T47D (cell line): Measurements from ENCODE around the gene ITPR1.

Experiments used
- DNase-seq, 2 experiments: peaks; one replicate each; pipeline versions ENCODE4 v3.0.0 to v3.0.0-alpha.2; 2011 to 2012; ENCODE audit warnings: low read depth in 1 of 2, low spot score in 1 of 2
- JUND ChIP-seq: IDR thresholded peaks from 2 replicates; pipeline ENCODE4 v1.6.1; 2012; ENCODE audit warnings: low read depth
- in situ Hi-C: cut with HindIII; loops from 2 replicates; pipeline ENCODE4 v1.10.0; 2016; ENCODE audit warnings: low sequenced_read_pairs, low pct_unique_long_range_greater_than_20kb

ITPR1 gene

DNA sequence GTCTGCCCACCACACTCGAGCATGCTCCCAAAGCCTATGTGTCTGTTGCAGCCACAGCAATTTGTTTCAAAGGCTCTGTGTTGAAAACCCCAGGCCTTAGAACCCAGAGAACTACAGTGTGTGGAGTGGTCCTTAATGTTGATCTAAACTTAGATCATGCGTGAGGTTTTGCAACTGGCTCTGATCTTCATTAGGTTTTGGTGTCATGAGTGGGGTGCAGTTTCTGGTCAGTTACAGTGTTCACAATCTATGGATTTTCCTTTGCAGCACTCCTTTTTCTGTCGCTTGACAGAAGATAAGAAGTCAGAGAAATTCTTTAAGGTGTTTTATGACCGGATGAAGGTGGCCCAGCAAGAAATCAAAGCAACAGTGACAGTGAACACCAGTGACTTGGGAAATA, 273.1 kb downstream of the ITPR1 start:
- in situ Hi-C loops = no loop called here
- TF ChIP-seq JUND = no peak

GRCh38 chr3:4766716-4767499, 273.8 kb downstream of the ITPR1 start:
- TF ChIP-seq JUND = no peak
- in situ Hi-C loops = no loop called here
- DNase-seq = no peak

More for the DNA sequence above, 273.1 kb downstream of the ITPR1 start:
- no peak for DNase-seq

DNA sequence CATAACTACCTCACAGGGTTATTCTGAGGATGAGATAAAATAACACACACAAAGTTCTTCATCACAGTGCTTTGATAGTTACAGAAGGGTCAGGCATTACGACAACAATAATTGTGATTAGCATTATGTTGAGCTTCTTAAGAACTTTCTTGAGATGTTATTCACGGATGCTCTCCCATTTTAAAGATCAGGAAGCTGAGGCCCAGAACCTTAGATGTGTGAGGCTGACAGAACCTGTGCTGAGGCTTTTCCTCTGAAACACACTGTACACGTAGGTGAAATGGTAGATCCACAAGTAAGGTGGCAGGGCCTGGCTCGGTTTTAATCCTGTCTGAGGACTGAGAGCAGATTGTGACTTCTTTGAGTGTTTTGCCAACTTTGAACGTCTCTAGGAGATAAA, 274.9 kb downstream of the ITPR1 start:
- no peak for TF ChIP-seq JUND
- in situ Hi-C loops = no loop called here
- DNase-seq = no peak

DNA sequence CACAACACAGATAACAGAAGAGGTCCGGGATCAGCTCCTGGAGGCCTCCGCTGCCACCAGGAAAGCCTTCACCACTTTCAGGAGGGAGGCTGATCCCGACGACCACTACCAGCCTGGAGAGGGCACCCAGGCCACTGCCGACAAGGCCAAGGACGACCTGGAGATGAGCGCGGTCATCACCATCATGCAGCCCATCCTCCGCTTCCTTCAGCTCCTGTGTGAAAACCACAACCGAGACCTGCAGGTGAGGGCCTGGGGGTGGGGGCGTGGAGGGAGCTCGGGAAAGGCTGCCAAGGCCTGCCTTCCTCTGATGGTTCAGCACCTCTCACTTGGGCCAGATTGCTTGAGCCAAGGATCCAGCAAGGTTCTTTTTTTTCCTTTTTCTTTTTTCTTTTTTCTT, 275.4 kb downstream of the ITPR1 start:
- DNase-seq = no peak
- no peak for TF ChIP-seq JUND
- in situ Hi-C loops = no loop called here

DNA sequence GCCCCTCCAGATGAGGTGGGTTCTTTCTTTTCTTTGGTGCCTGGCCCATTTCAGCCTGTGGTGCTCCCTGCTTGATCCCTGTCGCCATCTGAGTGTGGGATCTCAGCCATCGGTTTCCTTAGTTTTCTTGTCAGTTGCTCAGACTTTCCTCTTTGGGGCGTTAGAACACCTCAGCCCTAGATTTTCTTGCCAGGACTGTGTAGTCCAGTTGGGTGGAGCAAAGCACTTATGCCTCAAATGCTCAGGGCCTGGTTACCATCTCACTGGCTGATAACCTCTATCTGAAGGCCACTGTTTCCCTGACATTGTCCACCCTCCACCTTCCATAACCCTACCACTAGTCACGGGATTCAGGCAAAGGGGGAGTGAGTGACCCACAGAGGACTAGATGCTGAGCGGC, 277.4 kb downstream of the ITPR1 start:
- DNase-seq = no peak
- in situ Hi-C loops = no loop called here
- TF ChIP-seq JUND = no peak

GRCh38 chr3:4771243-4771642, 278.1 kb downstream of the ITPR1 start:
- in situ Hi-C loops = no loop called here
- no peak for DNase-seq

GRCh38 chr3:4772171-4772804, 279.1 kb downstream of the ITPR1 start:
- peak; percentile 81 for TF ChIP-seq JUND
- in situ Hi-C loops = no loop called here
- peak; percentile 62 to 97 for DNase-seq

More at GRCh38 chr3:4771243-4771642, 278.1 kb downstream of the ITPR1 start:
- TF ChIP-seq JUND = no peak

DNA sequence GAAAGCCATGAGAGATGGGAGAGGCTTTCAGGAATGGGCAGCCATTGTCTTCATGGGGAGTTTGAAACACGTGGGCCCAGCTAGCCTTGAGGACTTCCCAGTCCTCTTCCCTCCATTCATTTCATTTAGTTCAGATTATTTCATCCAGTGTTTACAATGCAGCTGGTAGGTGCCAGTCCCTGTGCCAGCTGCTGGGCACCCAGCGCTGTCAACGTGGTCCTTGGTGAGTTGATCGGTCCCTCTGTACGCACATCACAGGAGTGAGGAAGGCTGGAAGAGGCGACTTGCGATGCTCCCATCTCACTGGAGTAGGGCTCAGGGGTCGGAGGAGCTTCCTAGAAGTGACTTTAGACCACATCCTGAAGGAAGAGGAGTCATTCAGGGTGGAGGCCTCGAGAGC, 279.7 kb downstream of the ITPR1 start:
- in situ Hi-C loops = no loop called here
- no peak for DNase-seq
- TF ChIP-seq JUND = no peak

DNA sequence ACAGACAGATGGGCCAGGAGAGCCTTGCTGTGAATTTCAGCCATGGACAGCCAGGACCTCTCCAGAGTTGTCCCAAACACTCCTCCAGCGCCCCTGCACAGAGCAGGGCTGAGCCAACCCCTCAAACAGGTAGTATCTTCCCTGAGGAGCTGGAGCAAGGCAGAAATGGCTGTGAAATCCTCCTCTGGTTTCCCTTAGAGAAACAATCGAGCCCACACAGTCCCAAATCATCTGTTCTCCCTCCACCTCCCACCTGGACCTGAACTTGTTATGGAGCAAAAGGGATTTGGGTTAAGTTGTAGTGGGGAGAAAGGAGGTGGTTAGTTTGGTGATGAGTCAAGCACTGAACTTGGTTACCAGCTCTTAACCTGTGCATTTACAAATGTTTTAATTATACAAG, 280.4 kb downstream of the ITPR1 start:
- TF ChIP-seq JUND = no peak
- in situ Hi-C loops = no loop called here
- DNase-seq = no peak

DNA sequence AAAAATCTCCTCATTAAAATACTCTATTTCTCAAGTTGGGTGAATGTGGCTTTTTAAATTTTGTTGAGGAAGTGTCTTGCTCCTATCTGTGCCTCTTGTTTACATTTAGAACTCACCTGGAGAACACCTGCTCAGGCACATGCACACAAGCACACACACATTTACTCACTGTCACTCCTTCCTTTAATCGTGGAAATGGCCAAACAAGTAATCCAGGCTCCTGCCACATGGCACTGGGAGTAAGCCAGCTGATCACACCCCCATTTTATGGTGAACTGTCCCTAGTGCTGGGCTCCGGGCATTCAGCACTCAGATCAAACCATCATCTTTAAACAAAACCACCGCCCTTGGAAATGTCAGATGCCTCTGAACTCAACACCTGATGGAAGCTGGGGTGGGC, 281.4 kb downstream of the ITPR1 start:
- peak in 1 of 2 experiments; percentile 63 for DNase-seq
- in situ Hi-C loops = no loop called here
- TF ChIP-seq JUND = no peak

- no peak for TF ChIP-seq JUND
- in situ Hi-C loops = no loop called here
- peak in 1 of 2 experiments; percentile 82 for DNase-seq
These were observed 283.3 kb downstream of the ITPR1 start for GRCh38 chr3:4776399-4776979.

DNA sequence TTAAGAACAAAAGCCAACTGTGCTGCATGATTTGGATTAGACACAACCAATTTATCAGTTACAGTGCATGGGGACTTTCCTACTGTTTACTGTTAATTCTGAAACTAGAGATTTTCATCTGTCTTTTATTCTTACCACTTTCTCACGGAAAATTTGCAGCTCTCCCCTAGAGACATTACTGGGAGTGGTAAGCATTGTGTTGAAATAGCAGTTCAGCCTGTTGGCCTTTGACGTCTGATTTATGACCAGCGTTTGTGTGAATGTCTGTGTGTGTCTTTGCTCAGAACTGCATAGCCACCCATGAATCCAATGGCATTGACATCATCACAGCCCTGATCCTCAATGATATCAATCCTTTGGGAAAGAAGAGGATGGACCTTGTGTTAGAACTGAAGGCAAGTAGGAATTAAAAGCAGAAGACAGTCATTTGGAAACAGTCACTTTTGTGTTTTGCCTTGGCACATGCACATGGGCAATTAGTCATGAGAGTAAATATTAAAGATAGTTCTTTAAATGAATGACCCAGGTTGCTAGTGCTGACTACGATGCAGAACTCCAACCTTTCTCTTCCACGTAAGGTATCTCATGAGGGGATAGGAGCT, 283.9 kb downstream of the ITPR1 start:
- no peak for TF ChIP-seq JUND
- peak; percentile 31 to 94 for DNase-seq
- in situ Hi-C loops = no loop called here

DNA sequence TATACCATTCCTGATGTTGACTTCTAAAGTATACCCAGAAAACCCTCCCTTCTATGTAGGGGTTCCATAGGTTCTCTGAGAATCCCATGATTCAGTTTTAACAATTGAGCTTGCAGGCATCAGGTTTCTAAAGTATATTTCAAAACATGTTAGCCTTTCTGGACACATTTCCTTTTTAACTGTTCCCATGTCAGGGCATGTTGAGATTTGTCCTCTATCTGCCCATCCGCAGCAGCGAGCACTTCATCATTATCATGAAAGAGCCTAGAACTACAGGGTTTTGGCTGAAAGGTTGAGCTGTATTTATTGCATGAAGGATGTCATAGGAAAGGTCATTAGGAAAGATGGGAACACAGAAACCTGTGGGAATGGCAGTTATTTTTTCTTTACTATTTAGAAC, 285.0 kb downstream of the ITPR1 start:
- TF ChIP-seq JUND = no peak
- in situ Hi-C loops = no loop called here
- DNase-seq = no peak
